ENCODE data around the gene KICS2. TPM values are rescaled to one million over a fixed set of nuclear protein-coding genes. Genes with fewer than 3 reads are reported as not detected.

Gene KICS2
- total RNA-seq, 1 donor from 2014 or later = 5.2 TPM

- TF ChIP-seq, protein P1, sequence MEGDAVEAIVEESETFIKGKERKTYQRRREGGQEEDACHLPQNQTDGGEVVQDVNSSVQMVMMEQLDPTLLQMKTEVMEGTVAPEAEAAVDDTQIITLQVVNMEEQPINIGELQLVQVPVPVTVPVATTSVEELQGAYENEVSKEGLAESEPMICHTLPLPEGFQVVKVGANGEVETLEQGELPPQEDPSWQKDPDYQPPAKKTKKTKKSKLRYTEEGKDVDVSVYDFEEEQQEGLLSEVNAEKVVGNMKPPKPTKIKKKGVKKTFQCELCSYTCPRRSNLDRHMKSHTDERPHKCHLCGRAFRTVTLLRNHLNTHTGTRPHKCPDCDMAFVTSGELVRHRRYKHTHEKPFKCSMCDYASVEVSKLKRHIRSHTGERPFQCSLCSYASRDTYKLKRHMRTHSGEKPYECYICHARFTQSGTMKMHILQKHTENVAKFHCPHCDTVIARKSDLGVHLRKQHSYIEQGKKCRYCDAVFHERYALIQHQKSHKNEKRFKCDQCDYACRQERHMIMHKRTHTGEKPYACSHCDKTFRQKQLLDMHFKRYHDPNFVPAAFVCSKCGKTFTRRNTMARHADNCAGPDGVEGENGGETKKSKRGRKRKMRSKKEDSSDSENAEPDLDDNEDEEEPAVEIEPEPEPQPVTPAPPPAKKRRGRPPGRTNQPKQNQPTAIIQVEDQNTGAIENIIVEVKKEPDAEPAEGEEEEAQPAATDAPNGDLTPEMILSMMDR (IDR thresholded peaks at IDR 0.05; ENCODE audit: insufficient read depth, low read length, poor library complexity, severe bottlenecking) = no peak
Measured at GRCh38 chr12:64194333-64195149, 27.6 kb downstream of the KICS2 start.

GRCh38 chr12:64193931-64194330, 28.2 kb downstream of the KICS2 start:
- no peak for DNase-seq (ENCODE audit: low read depth)
- Histone ChIP-seq H3K27me3 (ENCODE audit: control insufficient read depth, insufficient read depth, low read length) (no peaks in the 10 kb centered on the region), H3K4me3 (ENCODE audit: low read depth, low read length) (no peak overlapping the region), H3K36me3 (ENCODE audit: control insufficient read depth, insufficient read depth, low read length) (no peaks in the 10 kb centered on the region)
- TF ChIP-seq, protein P1 (IDR thresholded peaks at IDR 0.05; ENCODE audit: insufficient read depth, low read length, poor library complexity, severe bottlenecking) = no peak

More at GRCh38 chr12:64194333-64195149, 27.6 kb downstream of the KICS2 start:
- Histone ChIP-seq H3K27me3 (ENCODE audit: control insufficient read depth, insufficient read depth, low read length) (no peaks in the 10 kb centered on the region), H3K36me3 (ENCODE audit: control insufficient read depth, insufficient read depth, low read length) (no peaks in the 10 kb centered on the region), H3K4me3 (ENCODE audit: low read depth, low read length) (no peak overlapping the region)
- no peak for DNase-seq (ENCODE audit: low read depth)

GRCh38 chr12:64192644-64193444, 29.3 kb downstream of the KICS2 start:
- Histone ChIP-seq H3K36me3 (ENCODE audit: control insufficient read depth, insufficient read depth, low read length) (no peaks in the 10 kb centered on the region), H3K27me3 (ENCODE audit: control insufficient read depth, insufficient read depth, low read length) (no peaks in the 10 kb centered on the region), H3K4me3 (ENCODE audit: low read depth, low read length) (no peak overlapping the region)
- no peak for DNase-seq (ENCODE audit: low read depth)
- TF ChIP-seq, protein P1 (IDR thresholded peaks at IDR 0.05; ENCODE audit: insufficient read depth, low read length, poor library complexity, severe bottlenecking) = no peak

- no peak for DNase-seq (ENCODE audit: low read depth)
- TF ChIP-seq, protein P1 (IDR thresholded peaks at IDR 0.05; ENCODE audit: insufficient read depth, low read length, poor library complexity, severe bottlenecking) = no peak
- H3K4me3 ChIP-seq (ENCODE audit: low read depth, low read length) = no peak overlapping the region
- H3K36me3 ChIP-seq (ENCODE audit: control insufficient read depth, insufficient read depth, low read length) = no peaks in the 10 kb centered on the region
- no peaks in the 10 kb centered on the region for H3K27me3 ChIP-seq (ENCODE audit: control insufficient read depth, insufficient read depth, low read length)
Measured at GRCh38 chr12:64190140-64190539, 32.0 kb downstream of the KICS2 start.

DNA sequence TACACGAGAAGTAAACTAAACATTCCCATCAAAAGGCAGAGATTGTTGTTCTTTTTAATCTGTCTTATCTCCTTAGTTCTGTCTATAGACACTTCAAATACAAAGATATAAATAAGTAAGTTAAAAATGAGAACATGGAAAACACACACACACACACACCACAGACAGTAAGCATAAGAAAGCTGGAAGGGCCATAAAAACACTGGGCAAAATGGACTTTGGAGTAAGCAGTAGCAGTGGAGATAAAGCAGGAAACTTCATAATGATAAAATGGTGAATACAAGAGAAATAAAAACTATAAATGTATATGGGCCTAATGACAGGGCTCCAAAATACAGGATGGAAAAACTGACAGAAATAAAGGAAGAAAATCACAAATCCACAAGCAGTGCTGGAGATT, 32.6 kb downstream of the KICS2 start:
- H3K4me3 ChIP-seq (ENCODE audit: low read depth, low read length) = no peak overlapping the region
- no peak for DNase-seq (ENCODE audit: low read depth)
- TF ChIP-seq, protein P1 (IDR thresholded peaks at IDR 0.05; ENCODE audit: insufficient read depth, low read length, poor library complexity, severe bottlenecking) = no peak

More for the DNA sequence above, 32.6 kb downstream of the KICS2 start:
- no peaks in the 10 kb centered on the region for H3K36me3 ChIP-seq (ENCODE audit: control insufficient read depth, insufficient read depth, low read length)
- H3K27me3 ChIP-seq (ENCODE audit: control insufficient read depth, insufficient read depth, low read length) = no peaks in the 10 kb centered on the region

Data from kidney epithelial cell (primary cell).